Measurements from ENCODE around the gene NPIPB2.
"Not testable (repeated sequence)": the region's sequence is repeated elsewhere in the genome, so short reads cannot be mapped to it uniquely, and the experiment has no call there.

NPIPB2 gene

DNA sequence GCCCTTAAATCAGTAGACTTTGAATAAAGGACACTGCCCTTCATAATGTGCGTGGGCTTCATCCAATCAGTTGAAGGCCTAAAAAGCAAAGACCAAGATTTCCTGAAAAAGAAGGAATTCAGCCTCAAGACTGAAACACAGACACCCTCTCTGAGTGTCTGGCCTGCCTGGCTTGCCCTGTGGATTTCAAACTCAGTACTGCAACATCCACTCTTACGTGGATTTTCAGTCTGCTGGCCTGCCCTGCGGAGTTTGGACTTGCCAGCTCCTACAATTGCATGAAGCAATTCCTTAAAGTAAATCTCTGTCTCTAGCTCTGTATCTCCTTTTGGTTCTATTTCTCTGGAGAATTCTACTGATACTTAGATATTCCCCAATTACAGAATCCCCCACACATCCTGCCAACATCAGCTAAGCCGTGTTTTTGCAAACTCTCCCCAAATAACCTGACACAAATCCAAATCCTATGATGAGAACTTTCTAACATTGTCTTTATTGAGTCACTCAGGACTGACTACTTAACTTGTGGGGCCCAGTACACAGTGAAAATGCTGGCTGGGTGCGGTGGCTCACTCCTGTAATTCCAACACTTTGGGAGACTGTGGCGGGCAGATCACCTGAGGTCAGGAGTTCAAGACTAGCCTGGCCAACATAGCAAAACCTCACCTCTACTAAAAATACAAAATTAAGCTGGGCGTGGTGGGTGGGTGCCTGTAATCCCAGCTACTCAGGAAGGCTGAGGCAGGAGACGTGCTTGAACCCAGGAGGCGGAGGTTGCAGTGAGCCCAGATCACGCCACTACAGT is 15.9 kb upstream of the NPIPB2 start:
- no peak for FAIRE-seq

DNA sequence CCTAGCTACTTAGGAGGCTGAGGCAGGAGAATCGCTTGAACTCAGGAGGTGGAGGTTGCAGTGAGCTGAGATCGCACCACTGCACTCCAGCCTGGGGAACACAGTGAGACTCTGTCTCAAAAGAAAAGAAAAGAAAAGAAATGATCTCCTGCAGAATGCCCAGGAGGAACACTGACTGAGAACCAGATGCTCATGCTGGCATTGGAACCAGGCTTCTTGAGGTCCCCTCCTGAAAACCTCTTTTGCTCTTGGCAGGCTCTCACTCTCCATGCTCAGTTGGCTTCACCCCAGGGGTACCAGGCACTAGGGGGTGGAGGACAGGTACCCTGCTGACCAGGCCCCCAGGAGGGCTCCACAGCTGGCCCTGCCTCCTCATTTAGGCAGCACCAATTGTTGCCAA is 14.7 kb upstream of the NPIPB2 start:
- no peak for FAIRE-seq

DNA sequence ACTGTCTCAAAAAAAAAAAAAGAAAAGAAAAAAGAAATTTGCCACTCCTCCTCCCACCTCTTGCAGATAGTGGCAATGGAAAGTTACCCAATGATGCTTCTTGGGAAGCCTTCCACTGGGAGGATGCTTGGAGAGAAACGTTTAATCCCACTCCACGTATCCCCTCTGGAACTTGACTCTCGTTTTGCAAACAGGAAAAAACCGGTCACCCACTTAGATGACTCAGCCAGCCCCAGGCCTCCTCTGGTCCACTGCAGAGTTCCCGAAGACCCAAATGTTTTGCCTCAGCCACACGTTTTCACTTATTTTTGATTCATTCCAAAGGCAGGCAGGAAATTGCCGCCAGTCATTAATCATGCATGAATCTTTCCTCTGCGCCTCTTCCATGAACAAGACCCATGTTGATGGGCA is 13.9 kb upstream of the NPIPB2 start:
- FAIRE-seq: no peak

DNA sequence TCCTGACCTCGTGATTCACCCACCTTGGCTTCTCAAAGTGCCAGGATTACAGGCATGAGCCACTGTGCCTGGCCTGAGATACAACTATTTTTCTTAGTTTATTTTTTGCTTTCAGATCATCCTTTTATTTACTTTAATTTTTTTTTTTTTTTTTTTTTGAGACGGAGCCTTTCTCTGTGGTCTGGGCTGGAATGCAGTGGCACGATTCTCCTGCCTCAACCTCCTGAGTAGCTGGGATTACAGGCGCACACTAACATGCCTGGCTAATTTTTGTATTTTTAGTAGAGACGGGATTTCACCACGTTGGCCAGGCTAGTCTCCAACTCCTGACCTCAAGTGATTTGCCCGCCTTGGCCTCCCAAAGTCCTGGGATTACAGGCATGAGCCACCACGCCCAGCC is 11.7 kb upstream of the NPIPB2 start:
- not testable (repeated sequence) for FAIRE-seq

DNA sequence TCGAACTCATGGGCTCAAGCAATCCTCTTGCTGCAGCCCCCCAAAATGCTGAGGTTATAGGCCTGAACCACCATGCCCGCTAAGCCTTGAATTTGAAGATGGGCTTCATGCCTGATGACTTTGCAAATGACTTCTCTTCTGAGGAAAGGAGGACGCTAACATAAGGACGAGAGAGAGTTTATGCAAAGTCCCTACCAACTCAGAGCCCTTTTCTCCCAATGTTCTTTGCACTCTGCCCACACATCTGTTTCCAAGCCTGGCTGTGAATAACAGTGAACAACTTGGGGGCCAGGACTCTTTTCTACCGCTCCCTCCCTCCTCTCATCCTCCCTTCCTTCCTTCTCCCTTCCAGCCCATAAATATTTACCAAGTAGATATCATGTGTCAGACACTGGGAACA is 8.5 kb upstream of the NPIPB2 start:
- FAIRE-seq: no peak

DNA sequence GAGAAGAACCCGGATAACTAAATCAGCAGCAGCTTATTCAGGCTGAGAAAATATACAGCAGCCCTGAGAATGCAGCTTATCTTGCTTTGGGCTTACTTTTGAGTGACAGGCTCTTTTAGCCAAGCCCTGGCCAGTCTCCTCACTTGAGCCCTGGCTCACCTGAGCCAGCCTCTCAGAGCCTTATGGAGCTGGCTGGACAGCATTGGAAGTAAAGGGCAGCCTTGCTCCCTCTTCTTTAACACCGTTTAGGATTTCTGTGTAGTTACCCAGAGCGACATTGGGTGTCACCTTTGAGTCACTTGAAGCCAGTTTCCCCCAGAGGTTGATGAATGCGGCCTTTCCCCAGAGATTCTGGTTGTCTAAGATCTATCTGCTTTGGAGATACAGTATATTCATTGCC is 7.7 kb upstream of the NPIPB2 start:
- peak; percentile 81 for FAIRE-seq

DNA sequence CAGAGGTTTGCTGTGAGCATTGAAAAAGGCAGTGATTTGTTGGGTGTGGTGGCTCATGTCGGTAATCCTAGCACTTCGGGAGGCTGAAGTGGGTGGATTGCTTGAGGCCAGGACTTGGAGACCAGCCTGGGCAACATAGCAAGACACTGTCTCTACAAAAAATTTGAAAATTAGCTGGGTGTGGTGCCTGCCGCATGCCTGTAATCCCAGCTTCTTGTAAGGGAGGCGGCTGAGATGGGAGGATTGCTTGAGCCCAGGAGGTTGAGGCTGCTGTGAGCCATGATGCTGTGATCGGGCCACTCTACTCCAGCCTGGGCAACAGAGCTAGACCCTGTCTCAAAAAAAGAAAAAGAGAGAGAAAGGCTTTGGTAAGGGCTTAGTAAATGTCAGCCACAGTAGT is 7.0 kb upstream of the NPIPB2 start:
- no peak for FAIRE-seq

DNA sequence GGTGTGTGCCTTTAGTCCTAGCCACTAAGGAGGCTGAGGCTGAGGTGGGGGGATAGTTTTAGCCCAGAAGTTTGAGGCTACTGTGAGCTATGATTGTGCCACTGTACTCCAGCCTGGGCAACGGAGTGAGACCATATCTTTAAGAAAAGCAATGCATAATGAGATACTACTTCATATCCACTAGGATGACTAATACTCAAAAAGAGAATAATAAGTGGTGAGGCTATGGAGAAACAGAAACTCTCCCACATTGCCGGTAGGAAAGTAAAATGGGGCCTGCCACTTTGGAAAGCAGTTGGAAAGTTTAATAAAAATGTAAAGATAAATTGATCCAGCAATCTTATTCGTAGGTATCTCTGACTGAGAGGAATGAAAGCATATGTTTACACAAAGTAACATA is 4.6 kb upstream of the NPIPB2 start:
- no peak for FAIRE-seq

DNA sequence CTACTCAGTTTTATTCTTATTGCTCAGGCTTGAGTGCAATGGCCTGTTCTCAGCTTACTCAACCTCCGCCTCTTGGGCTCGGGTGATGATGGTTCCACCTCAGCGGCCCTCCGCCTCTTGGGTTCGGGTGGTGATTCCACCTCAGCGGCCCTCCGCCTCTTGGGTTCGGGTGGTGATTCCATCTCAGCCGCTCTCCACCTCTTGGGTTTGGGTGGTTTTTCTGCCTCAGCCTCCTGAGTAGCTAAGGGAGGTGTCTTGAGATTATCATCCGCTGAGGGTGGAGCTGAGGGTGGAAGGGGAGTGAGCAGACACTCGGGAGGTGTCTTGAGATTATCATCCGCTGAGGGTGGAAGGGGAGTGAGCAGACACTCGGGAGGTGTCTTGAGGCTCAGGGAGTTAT is 14.5 kb downstream of the NPIPB2 start:
- FAIRE-seq: not testable (repeated sequence)

DNA sequence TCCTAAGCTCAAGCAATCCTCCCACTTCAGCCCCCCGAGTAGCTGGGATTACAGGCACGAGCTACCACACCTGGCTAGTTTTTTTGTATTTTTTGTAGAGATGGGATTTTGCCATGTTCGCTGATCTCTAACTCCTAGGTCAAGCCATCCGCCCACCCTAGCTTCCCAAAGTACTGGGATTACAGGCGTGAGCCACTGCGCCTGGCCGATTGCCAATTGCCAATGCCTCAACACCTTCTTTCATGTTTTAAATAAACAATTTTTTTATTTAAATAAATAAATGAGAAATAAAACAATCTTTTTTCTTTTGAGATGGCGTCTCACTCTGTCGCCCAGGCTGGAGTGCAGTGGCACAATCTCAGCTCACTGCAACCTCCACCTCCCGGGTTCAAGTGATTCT is 17.8 kb downstream of the NPIPB2 start:
- FAIRE-seq: not testable (repeated sequence)

DNA sequence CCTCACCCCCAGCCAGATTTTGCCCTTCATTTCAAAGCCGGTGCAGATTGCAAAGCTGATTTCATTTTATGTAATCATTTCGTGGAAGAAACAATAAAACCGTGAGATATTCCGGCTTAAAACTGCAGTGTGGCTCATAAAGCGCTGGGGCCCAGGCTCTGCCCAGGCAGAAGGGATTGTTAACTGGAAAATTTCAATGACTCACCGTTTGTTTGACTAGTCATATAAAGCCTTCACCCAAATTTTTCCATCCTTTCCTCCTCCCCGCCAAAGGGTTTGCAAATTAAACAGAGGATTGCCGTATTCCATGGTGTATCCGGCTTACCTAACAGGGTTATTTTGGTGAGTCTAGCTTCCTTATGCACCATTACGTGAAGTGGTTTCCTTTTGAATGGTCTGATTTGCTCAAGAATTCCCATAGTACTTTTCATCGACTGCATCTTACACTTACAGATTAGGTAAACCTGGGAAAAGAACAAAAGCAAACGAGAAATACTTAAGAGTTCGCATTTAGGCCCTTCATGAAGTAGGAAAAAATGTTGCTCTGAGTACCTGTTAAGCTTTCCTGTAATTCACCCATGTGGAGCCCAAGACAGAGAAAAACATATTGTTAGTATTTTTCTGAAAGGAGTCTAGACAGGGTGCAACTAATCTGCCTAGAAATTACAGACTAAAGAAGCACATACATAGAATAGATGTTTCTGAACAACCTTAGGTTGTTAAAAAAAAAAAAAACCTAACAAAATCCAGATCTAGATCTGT is 25.1 kb downstream of the NPIPB2 start:
- FAIRE-seq: peak; percentile 97

DNA sequence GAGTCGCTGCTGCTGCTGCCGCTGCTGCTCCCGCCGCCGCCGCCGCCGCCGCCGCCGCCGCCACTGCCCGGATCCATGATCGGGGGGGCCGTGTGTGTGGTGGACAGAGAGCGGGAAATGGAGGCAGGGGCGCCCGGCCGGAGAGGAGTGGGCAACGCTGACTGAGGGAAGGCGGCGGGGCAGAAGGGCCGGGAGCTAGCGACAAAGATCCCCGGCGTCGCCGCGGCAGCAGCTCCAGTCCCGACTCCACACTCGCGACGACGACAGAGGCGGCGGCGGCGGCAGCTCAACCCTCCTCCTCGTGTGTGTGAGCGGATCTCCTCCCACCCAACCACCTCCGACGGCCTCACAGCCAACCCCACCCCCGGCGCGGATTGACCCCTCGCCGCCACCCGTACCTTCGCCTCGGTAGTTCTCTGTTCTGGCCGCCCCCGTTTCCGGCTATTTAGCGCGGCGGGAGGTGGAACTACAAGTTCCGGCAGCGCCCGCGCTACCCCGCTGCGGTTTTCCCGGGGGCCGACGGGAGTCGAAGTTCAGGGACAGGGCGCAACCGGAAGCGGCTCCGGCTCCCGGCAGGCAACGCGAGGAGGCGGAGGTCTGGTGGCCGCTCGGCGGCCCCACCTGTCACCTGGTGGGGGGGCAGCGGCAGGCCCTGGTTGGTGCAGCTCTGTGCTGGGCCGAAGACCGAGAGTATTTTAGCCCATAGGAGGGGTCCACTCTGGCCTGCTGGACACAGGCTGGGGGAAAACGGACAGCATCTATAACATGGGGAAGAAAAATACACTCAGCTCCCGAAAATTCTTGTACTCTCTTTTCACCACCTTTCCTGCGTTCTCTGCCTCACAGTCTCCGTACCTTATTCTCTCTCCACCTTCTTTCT is 26.0 kb downstream of the NPIPB2 start, which contains the start of gene GSPT1:
Gene GSPT1 (minus strand): TSS at position 313 of the 880 bp plus-strand sequence. CDS start 236 bp downstream, at position 77.
- peak; percentile 94 for FAIRE-seq

DNA sequence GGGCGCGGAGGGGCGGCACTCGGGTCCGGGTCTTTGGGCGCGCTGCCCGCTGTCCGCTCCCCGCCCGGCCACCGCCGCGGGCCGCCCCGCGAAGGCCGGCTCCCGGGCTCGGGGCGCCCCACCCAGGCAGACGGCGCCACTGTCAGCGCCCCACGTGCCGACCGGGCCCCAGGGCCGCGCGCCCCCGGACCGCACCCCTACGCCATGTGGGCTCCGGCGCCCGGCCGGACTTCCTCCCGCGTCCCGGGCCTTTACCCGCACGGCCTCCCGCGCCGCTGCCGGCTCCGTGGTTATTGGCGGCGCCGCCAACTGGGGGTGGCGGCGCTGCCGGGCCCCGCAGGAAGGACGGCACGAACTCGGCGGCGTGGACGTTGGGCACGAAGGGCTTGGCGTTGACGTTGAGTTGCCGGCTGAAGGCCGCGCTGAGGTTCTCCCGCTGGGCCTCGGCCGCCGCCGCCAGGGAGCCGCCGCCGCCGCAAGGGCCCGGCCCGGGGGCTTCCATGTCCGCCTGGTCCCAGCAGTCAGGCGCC is 26.7 kb downstream of the NPIPB2 start:
- FAIRE-seq: no peak

DNA sequence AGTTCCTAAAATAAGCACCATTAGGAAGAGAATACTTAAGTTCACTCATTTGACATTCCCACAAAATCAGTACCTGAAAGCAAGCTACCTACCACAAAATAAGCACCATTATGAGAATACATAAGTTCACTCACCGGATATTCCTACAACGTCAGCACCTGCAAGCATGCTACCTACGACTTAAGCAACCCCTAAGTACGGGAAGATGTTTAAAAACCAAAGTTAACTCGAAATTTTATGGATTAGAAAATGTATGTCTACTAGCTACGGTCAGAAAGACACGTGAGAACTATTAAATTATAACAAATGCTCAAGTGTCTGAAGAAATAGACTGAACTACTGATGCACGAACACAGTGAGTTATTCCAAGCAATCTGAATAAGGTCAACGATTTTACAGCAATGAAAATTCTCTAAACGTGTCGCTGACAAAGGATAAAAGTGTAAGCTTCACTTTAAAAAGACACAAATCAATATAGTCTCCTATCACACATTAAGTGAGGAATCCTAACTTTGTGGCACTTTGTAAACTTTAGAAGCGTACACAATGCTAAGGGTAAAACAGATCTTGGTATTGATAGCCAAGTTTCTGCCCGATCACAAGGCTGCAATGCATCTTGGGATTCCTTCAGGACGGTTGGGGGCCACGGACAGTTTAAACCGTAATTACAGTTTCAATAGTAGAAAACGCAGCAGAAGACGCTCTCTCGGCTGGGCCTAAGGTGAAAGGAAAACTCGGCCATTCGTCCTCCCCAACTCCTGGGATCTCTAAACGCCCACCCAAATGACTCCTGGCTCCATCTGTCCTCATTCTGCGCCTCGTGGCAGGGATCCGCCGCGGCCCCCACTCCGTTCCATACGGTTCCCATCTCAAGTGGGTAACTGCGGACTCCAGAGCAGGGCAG is 27.4 kb downstream of the NPIPB2 start:
- no peak for FAIRE-seq

DNA sequence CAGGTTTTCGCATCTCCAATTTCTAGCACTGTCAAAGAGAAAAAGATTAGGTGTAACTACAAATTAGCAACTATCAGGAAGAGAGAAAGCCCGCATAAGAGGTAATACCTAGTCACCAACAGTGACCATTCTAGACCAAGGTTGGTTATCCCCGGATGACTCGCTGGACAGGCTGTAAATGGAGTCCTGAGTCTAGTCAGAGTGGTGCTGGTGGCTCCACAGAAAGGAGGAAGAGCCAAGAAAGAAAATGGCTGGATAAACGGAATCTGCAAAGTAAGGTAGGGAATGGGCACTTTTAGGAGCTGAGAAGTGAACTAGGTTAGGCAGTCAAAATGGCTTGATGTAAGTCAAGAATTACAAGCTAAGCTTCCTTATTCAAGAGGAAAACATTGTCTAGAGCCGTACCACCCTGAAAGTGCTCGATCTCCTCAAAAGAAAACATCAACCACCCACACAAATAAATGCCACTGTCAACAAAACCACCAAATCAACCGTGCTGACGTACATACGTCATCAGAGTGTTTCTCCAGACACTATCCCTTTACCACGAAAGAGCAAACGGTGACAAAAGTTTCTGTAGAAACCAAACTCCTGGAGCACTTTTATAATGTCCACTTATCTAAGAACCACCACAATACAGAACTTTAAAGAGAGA is 28.3 kb downstream of the NPIPB2 start:
- FAIRE-seq: no peak

DNA sequence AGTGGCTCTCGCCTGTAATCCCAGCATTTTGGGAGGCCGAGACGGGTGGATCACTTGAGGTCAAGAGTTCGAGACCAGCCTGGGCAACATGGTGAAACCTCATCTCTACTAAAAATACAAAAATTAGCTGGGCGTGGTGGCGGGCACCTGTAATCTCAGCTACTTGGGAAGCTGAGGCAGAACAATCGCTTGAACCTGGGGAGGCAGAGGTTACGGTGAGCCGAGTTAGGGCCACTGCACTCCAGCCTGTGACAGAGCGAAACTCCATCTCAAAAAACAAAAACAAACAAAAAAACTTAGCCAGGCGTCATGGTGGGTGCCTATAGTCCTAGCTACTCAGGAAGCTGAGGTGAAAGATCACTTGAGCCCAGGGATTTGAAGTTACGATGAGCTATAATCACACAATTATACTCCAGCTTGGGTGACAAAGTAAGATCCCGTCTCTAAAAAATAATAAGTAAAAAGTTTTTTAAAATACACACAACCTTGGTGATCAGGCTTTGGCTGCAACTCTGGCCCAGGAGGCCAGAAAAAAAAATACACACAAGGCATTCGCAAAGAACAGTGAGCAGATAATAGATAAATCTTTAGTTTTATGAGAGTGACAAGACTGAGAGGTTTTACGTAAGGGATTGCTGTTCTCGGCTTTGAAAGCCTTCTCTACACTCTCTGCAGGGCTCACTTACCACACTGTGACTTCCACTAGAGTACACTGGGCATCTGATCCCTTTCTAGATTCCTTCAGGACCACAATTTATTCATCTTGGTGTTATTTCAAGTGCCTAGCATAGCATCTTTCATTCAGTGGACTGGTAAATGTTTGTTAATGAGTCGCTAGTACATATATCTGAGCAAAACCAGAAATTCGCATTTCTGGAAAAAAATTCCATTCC is 31.9 kb downstream of the NPIPB2 start:
- FAIRE-seq: no peak

DNA sequence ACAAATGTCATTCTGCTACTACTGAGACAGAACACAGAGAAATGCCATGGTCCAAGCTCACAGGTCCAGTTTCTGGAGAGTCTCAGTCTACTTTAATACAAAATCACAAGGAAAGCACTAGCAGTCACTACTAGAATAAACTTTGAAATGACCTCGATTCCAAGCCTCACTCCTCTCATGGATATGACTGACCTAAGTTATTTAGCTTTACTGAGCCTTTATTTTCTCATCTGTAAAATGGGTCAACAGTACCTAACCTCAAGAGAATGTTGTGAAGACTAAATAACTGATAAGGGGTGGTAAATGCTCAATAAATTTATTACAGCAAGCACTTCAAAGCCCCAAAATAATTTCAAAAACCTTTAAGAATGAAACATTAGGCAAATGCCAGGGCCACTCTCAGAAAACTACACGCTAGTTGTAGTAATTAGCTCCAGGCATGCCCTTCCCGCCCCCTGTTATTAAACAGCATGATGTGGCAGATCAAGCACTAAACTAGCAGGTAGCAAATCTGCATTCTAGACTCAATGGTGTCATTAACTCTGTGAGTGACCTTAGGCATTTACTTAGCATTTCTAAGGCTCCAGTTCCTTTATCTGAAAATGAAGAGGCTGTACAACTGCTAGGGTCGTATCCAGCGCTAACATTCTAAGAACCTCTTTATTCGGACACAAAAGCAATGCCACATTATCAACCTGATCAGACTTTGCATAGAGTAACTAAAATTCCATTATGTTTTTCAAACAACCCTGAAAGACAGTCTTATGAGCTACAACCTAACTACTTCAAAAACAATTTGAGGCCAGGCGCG is 34.5 kb downstream of the NPIPB2 start:
- no peak for FAIRE-seq

DNA sequence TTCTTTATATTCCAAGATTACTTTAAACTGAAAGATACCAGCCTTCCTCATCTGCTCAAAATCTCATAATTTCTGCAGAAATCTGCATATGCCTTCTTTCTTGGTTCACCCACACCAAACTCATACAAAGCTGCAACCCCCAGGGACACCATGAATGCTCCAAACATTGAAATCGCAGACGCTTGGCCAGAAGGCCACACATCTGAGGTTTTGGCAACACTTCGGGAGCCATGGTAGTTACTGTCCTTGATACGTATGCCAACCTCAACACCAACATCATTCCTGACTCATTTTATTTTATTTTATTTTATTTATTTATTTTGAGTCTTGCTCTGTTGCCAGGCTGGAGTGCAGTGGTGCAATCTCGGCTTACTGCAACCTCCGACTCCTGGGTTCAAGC is 37.9 kb downstream of the NPIPB2 start:
- FAIRE-seq: no peak

DNA sequence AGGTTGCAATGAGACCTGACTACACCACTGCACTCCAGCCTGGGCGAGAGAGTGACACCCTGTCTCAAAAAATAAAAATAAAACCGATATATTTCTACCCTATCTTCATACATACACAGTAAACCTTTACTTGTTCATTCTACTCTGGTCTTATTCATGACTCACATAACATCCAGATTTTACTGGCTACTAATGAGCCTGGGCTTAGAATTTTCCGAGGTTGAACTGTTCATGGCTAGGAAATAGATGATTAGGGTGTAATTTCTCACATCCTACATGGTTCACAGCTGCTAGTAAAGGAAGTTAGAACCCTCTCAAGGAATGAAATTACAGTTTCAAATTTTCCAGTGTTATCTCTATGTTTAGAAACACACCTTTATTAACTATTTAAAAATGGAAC is 40.8 kb downstream of the NPIPB2 start:
- FAIRE-seq: no peak
